MM.1S (cell line): ENCODE results near the gene MMD.

Source experiments
- DNase-seq: peaks from one replicate; pipeline ENCODE4 v3.0.0-alpha.2; 2015
- H2AFZ ChIP-seq: fragments of 300-600 bp; sonication (generic); 2 replicates; pipeline ENCODE4 v1.6.0; 2016; ENCODE audit warnings: antibody characterized with exemption, low read length
- H3F3A ChIP-seq: fragments of 300-600 bp; sonication (generic); 2 replicates; pipeline ENCODE4 v1.6.1; 2016; ENCODE audit warnings: mild to moderate bottlenecking, antibody characterized with exemption, low read length, moderate library complexity, mixed read lengths; ENCODE audit not compliant: insufficient read depth
- H3K27ac ChIP-seq: fragments of 300-600 bp; sonication (generic); 2 replicates; pipeline ENCODE4 v1.5.1; 2016; ENCODE audit warnings: mild to moderate bottlenecking, low read length
- H3K27me3 ChIP-seq: fragments of 300-600 bp; sonication (generic); replicated peaks from 2 replicates; pipeline ENCODE4 v1.6.0; 2016; ENCODE audit warnings: low read length; ENCODE audit not compliant: insufficient read depth
- H3K36me3 ChIP-seq: fragments of 300-600 bp; sonication (generic); replicated peaks from 2 replicates; pipeline ENCODE4 v1.6.1; 2016; ENCODE audit warnings: mild to moderate bottlenecking, low read length, mixed read lengths; ENCODE audit not compliant: insufficient read depth
- H3K4me1 ChIP-seq: fragments of 300-600 bp; sonication (generic); 2 replicates; pipeline ENCODE4 v1.6.1; 2016; ENCODE audit warnings: low read length, mixed read lengths
- H3K4me2 ChIP-seq: fragments of 300-600 bp; sonication (generic); 2 replicates; pipeline ENCODE4 v1.6.0; 2016; ENCODE audit warnings: low read depth, low read length
- H3K4me3 ChIP-seq: fragments of 300-600 bp; sonication (generic); 2 replicates; pipeline ENCODE4 v1.5.1; 2016; ENCODE audit warnings: low read length, mixed read lengths
- H3K79me2 ChIP-seq: fragments of 300-600 bp; sonication (generic); 2 replicates; pipeline ENCODE4 v1.6.1; 2016; ENCODE audit warnings: mixed run types, low read length, mixed read lengths
- H3K9ac ChIP-seq: fragments of 300-600 bp; sonication (generic); 2 replicates; pipeline ENCODE4 v1.6.1; 2016; ENCODE audit warnings: low read length, mixed read lengths
- H3K9me2 ChIP-seq: fragments of 300-600 bp; sonication (generic); replicated peaks from 2 replicates; pipeline ENCODE4 v1.6.1; 2016; ENCODE audit warnings: mild to moderate bottlenecking, low read length, mixed read lengths; ENCODE audit not compliant: insufficient read depth
- H3K9me3 ChIP-seq: fragments of 300-600 bp; sonication (generic); replicated peaks from 2 replicates; pipeline ENCODE4 v1.6.1; 2016; ENCODE audit warnings: mild to moderate bottlenecking, low read length, mixed read lengths; ENCODE audit not compliant: insufficient read depth
- H4K20me1 ChIP-seq: fragments of 300-600 bp; sonication (generic); 2 replicates; pipeline ENCODE4 v1.6.1; 2016; ENCODE audit warnings: mild to moderate bottlenecking, low read length, moderate library complexity, mixed read lengths; ENCODE audit not compliant: insufficient read depth
- CTCF ChIP-seq: fragments of 300-600 bp; sonication (generic); IDR thresholded peaks from 2 replicates; pipeline ENCODE4 v1.5.1; 2016; ENCODE audit warnings: antibody characterized with exemption, low read length, mixed read lengths
- EZH2 ChIP-seq: fragments of 300-600 bp; sonication (generic); optimal IDR thresholded peaks from 2 replicates; pipeline ENCODE3; 2017; ENCODE audit warnings: low read depth, mild to moderate bottlenecking, antibody characterized with exemption, low read length, mixed read lengths
- EZH2phosphoT487 ChIP-seq: fragments of 300-600 bp; sonication (generic); IDR thresholded peaks from 2 replicates; pipeline ENCODE4 v1.6.1; 2018; ENCODE audit warnings: antibody characterized with exemption, low read length

The MMD gene

DNA sequence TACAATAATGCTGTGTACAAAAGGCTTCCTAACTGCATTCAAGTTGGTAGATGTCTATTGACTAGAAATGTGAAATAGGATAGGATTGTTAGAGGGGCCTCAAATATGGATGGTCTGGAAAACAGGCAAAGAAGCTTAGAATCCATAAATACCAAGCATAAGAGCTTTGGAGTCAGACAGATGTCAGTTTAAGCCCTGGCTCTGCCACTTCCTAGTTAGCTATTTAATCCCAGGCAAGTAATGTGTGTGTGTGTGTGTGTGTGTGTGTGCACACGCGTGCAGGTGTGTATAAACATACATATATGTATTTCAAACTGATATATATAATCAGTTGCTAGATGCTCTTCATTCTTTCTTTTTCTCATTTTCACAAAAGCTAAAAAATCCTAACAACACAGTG, 66.7 kb downstream of the MMD start:
- Histone ChIP-seq H3K79me2 (no peaks in the 10 kb centered on the region), H3K4me3 (no peak overlapping the region), H3K36me3 (no peaks in the 10 kb centered on the region), H3K9me2 (no peaks in the 10 kb centered on the region), H3F3A (no peaks in the 10 kb centered on the region), H3K27ac (no peak overlapping the region), H3K9ac (no peak overlapping the region), H2AFZ (no peak overlapping the region), H3K27me3 (no peaks in the 10 kb centered on the region), H4K20me1 (no peaks in the 10 kb centered on the region), H3K4me1 (no peaks in the 10 kb centered on the region), H3K4me2 (no peak overlapping the region), H3K9me3 (no peaks in the 10 kb centered on the region)
- no peak for DNase-seq
- TF ChIP-seq EZH2phosphoT487 (no peak), EZH2 (no peak), CTCF (no peak)

DNA sequence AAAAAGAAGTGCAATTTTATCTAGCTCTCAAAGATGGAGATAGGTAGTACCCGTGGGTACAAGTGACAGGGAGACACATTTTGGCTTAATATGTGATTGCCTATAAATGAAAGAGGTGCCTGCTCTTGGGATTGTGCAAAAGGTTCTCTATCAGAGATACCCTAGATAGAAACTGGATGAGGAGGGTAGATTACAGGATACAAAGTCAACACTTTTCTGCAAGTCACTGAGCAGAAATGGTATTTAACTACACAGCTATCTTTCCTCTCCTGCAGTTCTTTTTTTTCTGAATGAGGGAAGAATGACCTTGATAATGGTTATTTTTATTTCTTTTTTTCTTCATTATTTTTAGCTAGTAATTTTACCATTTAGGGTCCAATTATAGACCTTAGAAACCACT, 67.6 kb downstream of the MMD start:
- Histone ChIP-seq H3K79me2 (no peaks in the 10 kb centered on the region), H3K27me3 (no peaks in the 10 kb centered on the region), H3K9ac (no peak overlapping the region), H3K4me2 (no peak overlapping the region), H3F3A (no peaks in the 10 kb centered on the region), H3K9me3 (no peaks in the 10 kb centered on the region), H3K4me1 (no peaks in the 10 kb centered on the region), H3K4me3 (no peak overlapping the region), H3K9me2 (no peaks in the 10 kb centered on the region), H4K20me1 (no peaks in the 10 kb centered on the region), H2AFZ (no peak overlapping the region), H3K27ac (no peak overlapping the region), H3K36me3 (no peaks in the 10 kb centered on the region)
- no peak for TF ChIP-seq EZH2phosphoT487
- no peak for TF ChIP-seq EZH2
- no peak for TF ChIP-seq CTCF
- DNase-seq: no peak

DNA sequence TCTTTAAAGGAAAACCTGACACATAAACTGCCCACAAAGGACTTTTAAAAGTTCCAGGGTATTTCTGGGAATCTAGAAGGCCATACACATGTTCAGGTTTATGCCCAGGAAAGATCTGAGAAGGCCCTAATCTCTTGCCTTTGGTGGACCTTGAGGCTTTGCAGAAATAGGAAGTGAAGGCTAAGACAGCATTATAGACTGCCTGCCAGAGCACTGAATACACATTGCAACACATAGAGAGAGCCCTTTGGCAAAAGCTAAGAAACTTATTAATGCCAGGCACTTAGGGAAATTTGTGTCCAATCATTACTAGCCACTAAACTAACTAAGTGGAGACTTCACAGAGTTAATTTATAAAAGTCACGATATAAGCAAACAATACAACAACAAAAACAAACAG, 70.4 kb downstream of the MMD start:
- Histone ChIP-seq H3K27ac (no peak overlapping the region), H3K27me3 (no peaks in the 10 kb centered on the region), H3K4me2 (no peak overlapping the region), H3K9ac (no peak overlapping the region), H3K4me1 (no peaks in the 10 kb centered on the region), H3F3A (no peaks in the 10 kb centered on the region), H3K9me2 (no peaks in the 10 kb centered on the region), H2AFZ (no peak overlapping the region), H3K9me3 (no peaks in the 10 kb centered on the region), H3K79me2 (no peaks in the 10 kb centered on the region), H3K4me3 (no peak overlapping the region), H4K20me1 (no peaks in the 10 kb centered on the region), H3K36me3 (no peaks in the 10 kb centered on the region)
- no peak for DNase-seq
- TF ChIP-seq EZH2phosphoT487 (no peak), EZH2 (no peak), CTCF (no peak)
